ENCODE results near the gene HLF. TPM values are rescaled to one million over a fixed set of nuclear protein-coding genes. Genes with fewer than 3 reads are reported as not detected.
"Not testable (repeated sequence)": the region's sequence is repeated elsewhere in the genome, so short reads cannot be mapped to it uniquely, and the experiment has no call there.

The HLF gene
- total and polyA plus RNA-seq, 7 experiments from 2014 or later = 0.18 to 2.6 (median 0.36) TPM; not detected in 1

- ATAC-seq (no peak), DNase-seq (no peak)
These were observed 59.7 kb downstream of the HLF start for GRCh38 chr17:55324296-55324978.

DNA sequence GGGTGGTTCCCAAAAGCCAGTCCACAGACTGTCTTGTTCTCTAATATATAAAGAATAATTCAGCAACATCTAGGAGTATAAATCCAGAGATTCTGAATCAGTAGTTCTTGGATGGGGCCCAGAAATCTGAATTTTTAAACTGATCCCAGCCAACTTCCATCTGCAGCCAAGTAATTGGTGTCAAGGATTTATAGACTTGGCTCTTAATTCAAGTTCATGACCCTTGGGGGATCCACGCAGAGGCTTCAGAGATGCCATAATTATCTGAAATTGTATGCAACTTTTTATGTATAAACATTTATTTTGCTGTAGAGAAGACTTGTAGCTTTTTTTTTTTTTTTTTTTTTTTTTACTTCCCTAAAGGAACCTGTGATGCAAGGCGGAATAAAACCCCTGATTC lies 60.6 kb downstream of the HLF start:
- DNase-seq = no peak
- peaks cover 0 to 4% (median 0%) of the 10 kb centered on the region in 11 donors for H3K9me3 Mint-ChIP-seq
- no peak overlapping the region for H3K4me3 Mint-ChIP-seq
- H3K27ac Mint-ChIP-seq = no peak overlapping the region
- Histone ChIP-seq H3K27me3 (ENCODE audit: control insufficient read depth in 2 of 2, insufficient read depth in 2 of 2, low read length in 2 of 2) (no peaks in the 10 kb centered on the region), H3K36me3 (ENCODE audit: control insufficient read depth in 2 of 3, insufficient read depth in 3 of 3, low read length in 3 of 3) (no peaks in the 10 kb centered on the region), H3K9me3 (ENCODE audit: control insufficient read depth in 2 of 3, low read length in 3 of 3) (no peaks in the 10 kb centered on the region), H3K27ac (ENCODE audit: low read depth, low read length) (no peak overlapping the region), H3K4me1 (ENCODE audit: control insufficient read depth in 2 of 2, insufficient read depth in 2 of 2, low read length in 2 of 2) (no peaks in the 10 kb centered on the region), H3K4me3 (ENCODE audit: low read length) (no peak overlapping the region)
- no peak for ATAC-seq
- peaks cover 0 to 13% (median 5%) of the 10 kb centered on the region in 5 donors for H3K27me3 Mint-ChIP-seq
- CTCF ChIA-PET = no interaction called here
- POLR2A ChIA-PET = no interaction called here
- intact Hi-C loops (cut with micrococcal nuclease) = no loop called here
- H3K36me3 Mint-ChIP-seq = peaks cover 0 to 5% (median 4%) of the 10 kb centered on the region in 5 donors
- H3K4me1 Mint-ChIP-seq = peaks cover 0 to 5% (median 0%) of the 10 kb centered on the region in 7 donors

More at GRCh38 chr17:55324296-55324978, 59.7 kb downstream of the HLF start:
- H3K27me3 Mint-ChIP-seq = peaks cover 0 to 8% (median 5%) of the 10 kb centered on the region in 5 donors
- H3K27me3 ChIP-seq (ENCODE audit: control insufficient read depth in 2 of 2, insufficient read depth in 2 of 2, low read length in 2 of 2) = no peaks in the 10 kb centered on the region
- H3K36me3 ChIP-seq (ENCODE audit: control insufficient read depth in 2 of 3, insufficient read depth in 3 of 3, low read length in 3 of 3) = no peaks in the 10 kb centered on the region
- ChIA-PET CTCF (no interaction called here), POLR2A (no interaction called here)
- no peaks in the 10 kb centered on the region for H3K9me3 ChIP-seq (ENCODE audit: control insufficient read depth in 2 of 3, low read length in 3 of 3)
- intact Hi-C loops (cut with micrococcal nuclease) = no loop called here
- H3K4me3 ChIP-seq (ENCODE audit: low read length) = no peak overlapping the region
- peaks cover 0 to 5% (median 4%) of the 10 kb centered on the region in 5 donors for H3K36me3 Mint-ChIP-seq
- peaks cover 0 to 5% (median 0%) of the 10 kb centered on the region in 7 donors for H3K4me1 Mint-ChIP-seq
- H3K4me1 ChIP-seq (ENCODE audit: control insufficient read depth in 2 of 2, insufficient read depth in 2 of 2, low read length in 2 of 2) = no peaks in the 10 kb centered on the region
- no peak overlapping the region for H3K27ac ChIP-seq (ENCODE audit: low read depth, low read length)
- H3K9me3 Mint-ChIP-seq = peaks cover 0 to 4% (median 0%) of the 10 kb centered on the region in 11 donors
- H3K27ac Mint-ChIP-seq = no peak overlapping the region
- H3K4me3 Mint-ChIP-seq = no peak overlapping the region

DNA sequence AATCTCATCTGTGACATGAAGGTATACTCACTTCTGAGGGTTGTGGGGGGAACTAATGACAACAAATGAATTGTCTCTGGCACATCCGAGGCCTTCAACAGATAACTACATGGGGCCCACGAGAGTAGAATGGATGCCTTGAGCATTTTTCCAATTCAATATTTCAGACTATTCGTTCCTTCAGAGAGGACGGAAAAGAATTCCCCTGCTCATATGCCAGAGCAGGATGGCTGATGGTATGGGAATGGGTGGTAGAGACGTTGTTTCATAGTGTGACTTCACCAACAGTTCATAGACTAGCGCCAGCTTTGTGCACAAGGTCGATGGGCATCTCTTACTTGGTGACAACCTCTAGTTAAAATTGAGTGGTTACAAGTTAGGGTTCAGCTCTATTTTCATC lies 61.3 kb downstream of the HLF start:
- Histone ChIP-seq H3K36me3 (ENCODE audit: control insufficient read depth in 2 of 3, insufficient read depth in 3 of 3, low read length in 3 of 3) (no peaks in the 10 kb centered on the region), H3K27me3 (ENCODE audit: control insufficient read depth in 2 of 2, insufficient read depth in 2 of 2, low read length in 2 of 2) (no peaks in the 10 kb centered on the region), H3K27ac (ENCODE audit: low read depth, low read length) (no peak overlapping the region), H3K4me3 (ENCODE audit: low read length) (no peak overlapping the region), H3K4me1 (ENCODE audit: control insufficient read depth in 2 of 2, insufficient read depth in 2 of 2, low read length in 2 of 2) (no peaks in the 10 kb centered on the region), H3K9me3 (ENCODE audit: control insufficient read depth in 2 of 3, low read length in 3 of 3) (no peaks in the 10 kb centered on the region)
- peaks cover 0 to 5% (median 0%) of the 10 kb centered on the region in 7 donors for H3K4me1 Mint-ChIP-seq
- DNase-seq = no peak
- ATAC-seq = no peak
- intact Hi-C loops (cut with micrococcal nuclease) = no loop called here
- peaks cover 0 to 13% (median 5%) of the 10 kb centered on the region in 5 donors for H3K27me3 Mint-ChIP-seq
- ChIA-PET CTCF (no interaction called here), POLR2A (no interaction called here)
- no peak overlapping the region for H3K27ac Mint-ChIP-seq
- H3K9me3 Mint-ChIP-seq = peaks cover 0 to 4% (median 0%) of the 10 kb centered on the region in 11 donors
- peaks cover 0 to 5% (median 4%) of the 10 kb centered on the region in 5 donors for H3K36me3 Mint-ChIP-seq
- H3K4me3 Mint-ChIP-seq = no peak overlapping the region

- H3K4me1 ChIP-seq (ENCODE audit: control insufficient read depth in 2 of 2, insufficient read depth in 2 of 2, low read length in 2 of 2) = no peaks in the 10 kb centered on the region
- Mint-ChIP-seq H3K9me3 (peaks cover 0 to 4% (median 0%) of the 10 kb centered on the region in 11 donors), H3K4me3 (no peak overlapping the region), H3K36me3 (peaks cover 0 to 5% (median 4%) of the 10 kb centered on the region in 5 donors), H3K4me1 (peaks cover 0 to 5% (median 0%) of the 10 kb centered on the region in 7 donors), H3K27ac (no peak overlapping the region), H3K27me3 (peaks cover 0 to 13% (median 5%) of the 10 kb centered on the region in 5 donors)
- H3K4me3 ChIP-seq (ENCODE audit: low read length) = no peak overlapping the region
- CTCF ChIA-PET = no interaction called here
- no peaks in the 10 kb centered on the region for H3K36me3 ChIP-seq (ENCODE audit: control insufficient read depth in 2 of 3, insufficient read depth in 3 of 3, low read length in 3 of 3)
- no peak overlapping the region for H3K27ac ChIP-seq (ENCODE audit: low read depth, low read length)
- ATAC-seq = no peak
- H3K27me3 ChIP-seq (ENCODE audit: control insufficient read depth in 2 of 2, insufficient read depth in 2 of 2, low read length in 2 of 2) = no peaks in the 10 kb centered on the region
- intact Hi-C loops (cut with micrococcal nuclease) = no loop called here
- H3K9me3 ChIP-seq (ENCODE audit: control insufficient read depth in 2 of 3, low read length in 3 of 3) = no peaks in the 10 kb centered on the region
- POLR2A ChIA-PET = no interaction called here
- DNase-seq = no peak
These were observed 62.7 kb downstream of the HLF start for GRCh38 chr17:55327225-55328088.

- H3K4me1 Mint-ChIP-seq; H3K4me3 ChIP-seq (ENCODE audit: low read length); POLR2A ChIA-PET; H3K9me3 Mint-ChIP-seq; ATAC-seq; H3K4me1 ChIP-seq (ENCODE audit: control insufficient read depth in 2 of 2, insufficient read depth in 2 of 2, low read length in 2 of 2); H3K9me3 ChIP-seq (ENCODE audit: control insufficient read depth in 2 of 3, low read length in 3 of 3); H3K27ac Mint-ChIP-seq; CTCF ChIA-PET; intact Hi-C loops (cut with micrococcal nuclease); H3K36me3 ChIP-seq (ENCODE audit: control insufficient read depth in 2 of 3, insufficient read depth in 3 of 3, low read length in 3 of 3); H3K27ac ChIP-seq (ENCODE audit: low read depth, low read length); DNase-seq; H3K4me3 Mint-ChIP-seq; H3K27me3 ChIP-seq (ENCODE audit: control insufficient read depth in 2 of 2, insufficient read depth in 2 of 2, low read length in 2 of 2); H3K36me3 Mint-ChIP-seq: not testable (repeated sequence)
- H3K27me3 Mint-ChIP-seq = peaks cover 0 to 13% (median 5%) of the 10 kb centered on the region in 5 donors
These were observed 63.8 kb downstream of the HLF start for GRCh38 chr17:55328514-55328913.

GRCh38 chr17:55330344-55330933 lies 65.7 kb downstream of the HLF start:
- ATAC-seq (no peak), DNase-seq (no peak)
- Mint-ChIP-seq H3K36me3 (peaks cover 0 to 5% (median 4%) of the 10 kb centered on the region in 5 donors), H3K4me1 (peaks cover 0 to 2% (median 0%) of the 10 kb centered on the region in 7 donors), H3K9me3 (peaks cover 0 to 4% (median 0%) of the 10 kb centered on the region in 11 donors), H3K27ac (no peak overlapping the region), H3K4me3 (no peak overlapping the region), H3K27me3 (peaks cover 0 to 14% (median 5%) of the 10 kb centered on the region in 5 donors)
- Histone ChIP-seq H3K4me3 (ENCODE audit: low read length) (no peak overlapping the region), H3K9me3 (ENCODE audit: control insufficient read depth in 2 of 3, low read length in 3 of 3) (no peaks in the 10 kb centered on the region), H3K27me3 (ENCODE audit: control insufficient read depth in 2 of 2, insufficient read depth in 2 of 2, low read length in 2 of 2) (no peaks in the 10 kb centered on the region), H3K27ac (ENCODE audit: low read depth, low read length) (no peak overlapping the region), H3K36me3 (ENCODE audit: control insufficient read depth in 2 of 3, insufficient read depth in 3 of 3, low read length in 3 of 3) (no peaks in the 10 kb centered on the region), H3K4me1 (ENCODE audit: control insufficient read depth in 2 of 2, insufficient read depth in 2 of 2, low read length in 2 of 2) (no peaks in the 10 kb centered on the region)
- CTCF ChIA-PET = no interaction called here
- POLR2A ChIA-PET = no interaction called here
- intact Hi-C loops (cut with micrococcal nuclease) = no loop called here
